HUES48 (cell line): ENCODE results near the gene ELF1.
"Not testable (repeated sequence)": the region's sequence is repeated elsewhere in the genome, so short reads cannot be mapped to it uniquely, and the experiment has no call there.

Source experiments
- H3K27ac ChIP-seq: one replicate; pipeline ENCODE4 v1.7.0; 2013; ENCODE audit warnings: low read depth, low read length, inconsistent platforms
- H3K27me3 ChIP-seq: 2 replicates; pipeline ENCODE4 v1.6.1; 2013; ENCODE audit warnings: mild to moderate bottlenecking, low read length; ENCODE audit not compliant: control insufficient read depth, insufficient read depth
- H3K36me3 ChIP-seq: 2 replicates; pipeline ENCODE4 v1.6.1; 2013; ENCODE audit warnings: low read length; ENCODE audit not compliant: control insufficient read depth, insufficient read depth
- H3K4me1 ChIP-seq: 2 replicates; pipeline ENCODE4 v1.6.1; 2013; ENCODE audit warnings: mild to moderate bottlenecking, low read length; ENCODE audit not compliant: control insufficient read depth, insufficient read depth
- H3K4me3 ChIP-seq: 2 replicates; pipeline ENCODE4 v1.5.1; 2013; ENCODE audit warnings: mild to moderate bottlenecking, low read depth, low read length
- H3K9ac ChIP-seq: 2 replicates; pipeline ENCODE4 v1.6.1; 2013; ENCODE audit warnings: mild to moderate bottlenecking, low read depth, low read length, moderate library complexity
- H3K9me3 ChIP-seq: 2 replicates; pipeline ENCODE4 v1.6.1; 2013; ENCODE audit warnings: low read length; ENCODE audit not compliant: control insufficient read depth, insufficient read depth

The ELF1 gene

GRCh38 chr13:41056826-41057711 is 38.0 kb upstream of the ELF1 start:
- no peak overlapping the region for H3K4me3 ChIP-seq
- H3K27ac ChIP-seq: no peak overlapping the region
- peaks cover 13% of the 10 kb centered on the region for H3K4me1 ChIP-seq
- no peaks in the 10 kb centered on the region for H3K36me3 ChIP-seq
- no peaks in the 10 kb centered on the region for H3K27me3 ChIP-seq
- no peaks in the 10 kb centered on the region for H3K9me3 ChIP-seq
- H3K9ac ChIP-seq: no peak overlapping the region

DNA sequence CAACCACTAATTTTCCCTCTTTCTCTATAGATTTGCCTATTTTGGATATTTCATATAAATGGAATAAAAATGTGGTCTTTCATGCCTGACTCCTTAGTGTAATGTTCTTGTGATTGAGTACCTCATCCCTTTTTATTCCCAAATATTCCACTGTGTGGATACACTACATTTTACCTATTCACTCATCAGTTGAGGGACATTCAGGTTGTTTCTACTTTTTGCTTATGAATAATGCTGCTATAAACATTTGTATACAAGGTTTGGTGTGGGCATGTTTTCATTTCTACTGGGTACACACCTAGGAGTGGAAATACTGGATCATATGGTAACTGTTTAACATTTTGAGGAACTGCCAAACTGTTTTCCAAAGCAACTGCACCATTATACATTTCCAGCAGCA is 37.1 kb upstream of the ELF1 start:
- Histone ChIP-seq H3K9me3 (no peaks in the 10 kb centered on the region), H3K36me3 (no peaks in the 10 kb centered on the region), H3K27ac (no peak overlapping the region), H3K27me3 (no peaks in the 10 kb centered on the region), H3K4me3 (no peak overlapping the region), H3K9ac (no peak overlapping the region), H3K4me1 (peaks cover 13% of the 10 kb centered on the region)

GRCh38 chr13:41054919-41055619 is 36.0 kb upstream of the ELF1 start:
- no peaks in the 10 kb centered on the region for H3K9me3 ChIP-seq
- H3K27me3 ChIP-seq: no peaks in the 10 kb centered on the region
- no peaks in the 10 kb centered on the region for H3K36me3 ChIP-seq
- no peak overlapping the region for H3K27ac ChIP-seq
- peaks cover 13% of the 10 kb centered on the region for H3K4me1 ChIP-seq
- H3K4me3 ChIP-seq: no peak overlapping the region
- no peak overlapping the region for H3K9ac ChIP-seq

DNA sequence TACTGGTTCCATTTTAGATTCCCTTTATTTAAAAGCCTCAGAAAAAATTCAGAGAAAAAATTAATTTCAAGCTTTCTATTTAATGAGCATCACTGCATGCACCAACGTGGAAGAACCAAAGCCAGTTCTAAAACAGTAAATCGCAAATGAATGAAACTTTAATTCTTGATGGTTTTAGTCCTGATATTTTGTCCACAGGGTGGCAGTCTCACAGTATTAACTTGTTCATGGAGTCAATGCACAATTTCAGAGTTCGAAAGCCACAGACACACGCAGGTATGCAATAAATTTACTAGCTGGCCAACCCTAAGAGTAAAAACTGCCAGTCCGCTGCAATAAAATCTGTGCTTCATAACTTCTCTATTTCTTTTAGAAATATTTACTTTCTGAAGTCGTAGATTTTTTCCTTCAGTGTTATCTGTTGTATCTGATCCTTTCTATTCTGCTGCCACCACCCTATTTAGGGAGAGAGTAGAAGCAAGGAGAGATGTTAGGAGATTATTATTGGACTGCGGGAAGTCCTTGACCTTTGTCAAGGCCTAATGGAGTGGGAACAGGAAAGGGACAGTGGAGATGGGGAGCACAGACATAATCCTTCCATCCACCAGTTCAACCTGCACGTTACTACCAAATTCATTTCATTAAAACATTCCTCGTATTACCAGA is 35.2 kb upstream of the ELF1 start:
- H3K27me3 ChIP-seq: no peaks in the 10 kb centered on the region
- no peak overlapping the region for H3K4me3 ChIP-seq
- H3K27ac ChIP-seq: no peak overlapping the region
- H3K9ac ChIP-seq: no peak overlapping the region
- H3K36me3 ChIP-seq: no peaks in the 10 kb centered on the region
- peaks cover 12% of the 10 kb centered on the region for H3K4me1 ChIP-seq
- H3K9me3 ChIP-seq: peaks cover 4% of the 10 kb centered on the region; the same call in 1 of the 2 replicates

GRCh38 chr13:41053384-41053826 is 34.3 kb upstream of the ELF1 start:
- H3K27me3 ChIP-seq: no peaks in the 10 kb centered on the region
- no peak overlapping the region for H3K27ac ChIP-seq
- H3K9me3 ChIP-seq: peaks cover 13% of the 10 kb centered on the region
- peaks cover 7% of the 10 kb centered on the region for H3K4me1 ChIP-seq
- no peak overlapping the region for H3K4me3 ChIP-seq
- H3K9ac ChIP-seq: no peak overlapping the region
- no peaks in the 10 kb centered on the region for H3K36me3 ChIP-seq

- peaks cover 7% of the 10 kb centered on the region for H3K4me1 ChIP-seq
- no peak overlapping the region for H3K9ac ChIP-seq
- no peaks in the 10 kb centered on the region for H3K36me3 ChIP-seq
- H3K4me3 ChIP-seq: no peak overlapping the region
- peaks cover 20% of the 10 kb centered on the region for H3K9me3 ChIP-seq
- H3K27me3 ChIP-seq: no peaks in the 10 kb centered on the region
- no peak overlapping the region for H3K27ac ChIP-seq
Observed at GRCh38 chr13:41052441-41052840, 33.3 kb upstream of the ELF1 start.

DNA sequence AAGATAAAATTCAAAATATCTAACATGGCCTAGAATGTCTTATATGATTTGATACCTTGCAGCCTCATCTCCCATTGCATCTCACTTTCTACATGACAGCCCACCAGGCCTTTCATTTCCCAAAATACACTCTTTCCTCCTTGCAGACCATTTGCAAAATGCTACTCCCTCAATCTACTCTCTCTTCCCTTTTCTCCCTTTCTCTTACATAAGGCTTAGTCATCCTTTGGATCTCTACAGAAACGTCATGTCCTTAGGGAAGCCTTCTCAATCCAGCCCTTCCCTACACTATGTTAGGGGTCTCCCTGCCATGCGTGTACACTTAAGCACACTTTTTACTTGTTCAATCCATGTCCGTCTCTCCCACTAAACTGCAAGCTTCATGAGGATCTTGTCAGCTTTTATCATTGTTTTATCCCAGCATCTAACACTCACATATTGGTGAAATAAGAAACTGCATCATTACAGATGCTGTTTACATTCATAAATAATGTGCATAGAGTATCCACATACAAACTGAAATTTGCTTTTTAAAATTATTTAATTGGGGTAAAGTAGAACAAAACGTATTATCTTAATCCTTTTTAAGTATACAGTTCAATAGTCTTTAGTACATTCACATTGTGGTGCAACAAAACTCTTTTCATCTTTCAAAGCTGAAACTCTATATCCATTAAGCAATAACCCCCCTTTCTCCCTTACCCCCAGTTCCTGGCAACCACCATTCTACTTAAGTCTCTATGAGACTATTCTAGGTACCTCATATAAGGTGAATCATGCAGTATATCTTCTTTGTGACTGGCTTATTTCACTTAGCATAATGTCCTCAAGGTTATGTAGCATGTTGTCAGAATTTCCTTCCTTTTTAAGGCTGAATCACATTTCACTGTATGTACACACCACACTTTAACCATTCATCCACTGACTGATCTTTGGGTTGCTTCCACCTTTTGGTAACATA is 30.6 kb upstream of the ELF1 start:
- Histone ChIP-seq H3K9me3 (peaks cover 20% of the 10 kb centered on the region), H3K9ac (no peak overlapping the region), H3K36me3 (no peaks in the 10 kb centered on the region), H3K4me3 (no peak overlapping the region), H3K4me1 (peaks cover 3% of the 10 kb centered on the region; the same call in 1 of the 2 replicates), H3K27ac (no peak overlapping the region), H3K27me3 (no peaks in the 10 kb centered on the region)

GRCh38 chr13:41048640-41049039 is 29.5 kb upstream of the ELF1 start:
- Histone ChIP-seq H3K27ac (no peak overlapping the region), H3K27me3 (no peaks in the 10 kb centered on the region), H3K4me3 (no peak overlapping the region), H3K36me3 (no peaks in the 10 kb centered on the region), H3K9me3 (peaks cover 20% of the 10 kb centered on the region), H3K4me1 (no peaks in the 10 kb centered on the region), H3K9ac (no peak overlapping the region)

DNA sequence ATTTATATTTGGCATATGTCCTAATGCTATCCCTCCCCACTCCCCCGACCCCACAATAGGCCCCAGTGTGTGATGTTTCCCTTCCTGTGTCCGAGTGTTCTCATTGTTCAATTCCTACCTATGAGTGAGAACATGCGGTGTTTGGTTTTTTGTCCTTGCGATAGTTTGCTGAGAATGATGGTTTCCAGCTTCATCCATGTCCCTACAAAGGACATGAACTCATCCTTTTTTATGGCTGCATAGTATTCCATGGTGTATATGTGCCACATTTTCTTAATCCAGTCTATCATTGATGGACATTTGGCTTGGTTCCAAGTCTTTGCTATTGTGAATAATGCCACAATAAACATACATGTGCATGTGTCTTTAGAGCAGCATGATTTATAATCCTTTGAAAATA is 23.3 kb upstream of the ELF1 start:
- not testable (repeated sequence) for H3K27ac ChIP-seq, H3K4me3 ChIP-seq, H3K4me1 ChIP-seq, H3K27me3 ChIP-seq, H3K9me3 ChIP-seq, H3K9ac ChIP-seq, H3K36me3 ChIP-seq

- peaks cover 5% of the 10 kb centered on the region; the same call in 1 of the 2 replicates for H3K9me3 ChIP-seq
- no peak overlapping the region for H3K9ac ChIP-seq
- no peak overlapping the region for H3K4me3 ChIP-seq
- H3K4me1 ChIP-seq: no peaks in the 10 kb centered on the region
- no peaks in the 10 kb centered on the region for H3K27me3 ChIP-seq
- no peaks in the 10 kb centered on the region for H3K36me3 ChIP-seq
- H3K27ac ChIP-seq: no peak overlapping the region
Observed at GRCh38 chr13:41040584-41041334, 21.6 kb upstream of the ELF1 start.
